22Rv1 (cell line): Measurements from ENCODE around the gene ZBTB45.
"Not testable (repeated sequence)": the region's sequence is repeated elsewhere in the genome, so short reads cannot be mapped to it uniquely, and the experiment has no call there.

Experiments used
- ZFX ChIP-seq: fragments of 450-650 bp; IDR thresholded peaks from 2 replicates; pipeline ENCODE4 v1.6.1; 2017; ENCODE audit warnings: antibody characterized with exemption, borderline replicate concordance
- TF ChIP-seq, protein P1 (sequence below): fragments of 450-650 bp; IDR thresholded peaks from 2 replicates; pipeline ENCODE4 v1.5.1; 2017; ENCODE audit warnings: mild to moderate bottlenecking

DNA sequence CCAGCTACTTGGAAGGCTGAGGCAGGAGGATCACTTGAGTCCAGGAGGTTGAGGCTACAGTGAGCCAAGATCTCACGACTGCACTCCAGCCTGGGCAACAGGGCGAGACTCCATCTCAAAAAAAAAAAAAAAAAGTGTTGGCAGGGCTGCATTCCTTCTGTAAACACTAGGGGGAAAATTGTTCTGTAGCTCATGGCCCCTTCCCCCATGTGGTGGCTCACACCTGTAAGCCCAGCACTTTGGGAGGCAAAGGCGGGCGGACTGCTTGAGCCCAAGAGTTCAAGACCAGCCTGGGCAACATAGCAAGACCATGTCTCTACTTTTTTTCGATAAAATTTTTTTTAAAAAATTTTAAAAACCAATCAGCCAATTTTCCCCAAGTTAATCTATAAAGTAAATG is 35.3 kb downstream of the ZBTB45 start:
- TF ChIP-seq, protein P1, sequence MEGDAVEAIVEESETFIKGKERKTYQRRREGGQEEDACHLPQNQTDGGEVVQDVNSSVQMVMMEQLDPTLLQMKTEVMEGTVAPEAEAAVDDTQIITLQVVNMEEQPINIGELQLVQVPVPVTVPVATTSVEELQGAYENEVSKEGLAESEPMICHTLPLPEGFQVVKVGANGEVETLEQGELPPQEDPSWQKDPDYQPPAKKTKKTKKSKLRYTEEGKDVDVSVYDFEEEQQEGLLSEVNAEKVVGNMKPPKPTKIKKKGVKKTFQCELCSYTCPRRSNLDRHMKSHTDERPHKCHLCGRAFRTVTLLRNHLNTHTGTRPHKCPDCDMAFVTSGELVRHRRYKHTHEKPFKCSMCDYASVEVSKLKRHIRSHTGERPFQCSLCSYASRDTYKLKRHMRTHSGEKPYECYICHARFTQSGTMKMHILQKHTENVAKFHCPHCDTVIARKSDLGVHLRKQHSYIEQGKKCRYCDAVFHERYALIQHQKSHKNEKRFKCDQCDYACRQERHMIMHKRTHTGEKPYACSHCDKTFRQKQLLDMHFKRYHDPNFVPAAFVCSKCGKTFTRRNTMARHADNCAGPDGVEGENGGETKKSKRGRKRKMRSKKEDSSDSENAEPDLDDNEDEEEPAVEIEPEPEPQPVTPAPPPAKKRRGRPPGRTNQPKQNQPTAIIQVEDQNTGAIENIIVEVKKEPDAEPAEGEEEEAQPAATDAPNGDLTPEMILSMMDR: not testable (repeated sequence)
- not testable (repeated sequence) for TF ChIP-seq ZFX
